ENCODE results near the gene ENPP6. TPM values are rescaled to one million over a fixed set of nuclear protein-coding genes. Genes with fewer than 3 reads are reported as not detected.
"Not testable (repeated sequence)": the region's sequence is repeated elsewhere in the genome, so short reads cannot be mapped to it uniquely, and the experiment has no call there.

ENPP6 gene
- total RNA-seq, 4 donors from 2014 or later, result not detected

- Histone ChIP-seq H3K9me3 (no peaks in the 10 kb centered on the region), H3K27ac (no peak overlapping the region), H3K4me1 (no peaks in the 10 kb centered on the region), H3K27me3 (peaks cover 5% of the 10 kb centered on the region), H3K4me3 (no peak overlapping the region), H3K36me3 (no peaks in the 10 kb centered on the region)
- no peak for DNase-seq (ENCODE audit: low spot score in 2 of 2)
- WGBS, result 87% methylated on average over 7 of the region's 7 CpGs
- TF ChIP-seq POLR2A (IDR thresholded peaks at IDR 0.05) (no peak), EP300 (IDR thresholded peaks at IDR 0.05) (no peak), CTCF (IDR thresholded peaks at IDR 0.05) (no peak), POLR2AphosphoS5 (IDR thresholded peaks at IDR 0.05) (no peak)
Observed at GRCh38 chr4:184228056-184228705, 10.5 kb upstream of the ENPP6 start.

- TF ChIP-seq CTCF (IDR thresholded peaks at IDR 0.05) (no peak), EP300 (IDR thresholded peaks at IDR 0.05) (no peak), POLR2AphosphoS5 (IDR thresholded peaks at IDR 0.05) (no peak), POLR2A (IDR thresholded peaks at IDR 0.05) (no peak)
- no peaks in the 10 kb centered on the region for H3K4me1 ChIP-seq
- no peaks in the 10 kb centered on the region for H3K9me3 ChIP-seq
- no peaks in the 10 kb centered on the region for H3K36me3 ChIP-seq
- no peak for DNase-seq (ENCODE audit: low spot score in 2 of 2)
- H3K27ac ChIP-seq, result no peak overlapping the region
- peaks cover 5% of the 10 kb centered on the region for H3K27me3 ChIP-seq
- WGBS, result 81% methylated on average over 8 of the region's 8 CpGs
- H3K4me3 ChIP-seq, result no peak overlapping the region
Observed at GRCh38 chr4:184216515-184216914, 1.2 kb downstream of the ENPP6 start.

GRCh38 chr4:184215709-184216328, 1.9 kb downstream of the ENPP6 start:
- peaks cover 5% of the 10 kb centered on the region for H3K27me3 ChIP-seq
- H3K4me1 ChIP-seq, result no peaks in the 10 kb centered on the region
- H3K4me3 ChIP-seq, result no peak overlapping the region
- no peak for TF ChIP-seq EP300 (IDR thresholded peaks at IDR 0.05)
- no peak for TF ChIP-seq POLR2A (IDR thresholded peaks at IDR 0.05)
- TF ChIP-seq CTCF (IDR thresholded peaks at IDR 0.05), result no peak
- TF ChIP-seq POLR2AphosphoS5 (IDR thresholded peaks at IDR 0.05), result no peak
- 60% methylated on average over 10 of the region's 10 CpGs for WGBS
- no peaks in the 10 kb centered on the region for H3K9me3 ChIP-seq
- DNase-seq (ENCODE audit: low spot score in 2 of 2), result no peak
- no peaks in the 10 kb centered on the region for H3K36me3 ChIP-seq
- H3K27ac ChIP-seq, result no peak overlapping the region

- H3K36me3 ChIP-seq, result no peaks in the 10 kb centered on the region
- no peaks in the 10 kb centered on the region for H3K4me1 ChIP-seq
- TF ChIP-seq EP300 (IDR thresholded peaks at IDR 0.05), result no peak
- no peak for TF ChIP-seq POLR2AphosphoS5 (IDR thresholded peaks at IDR 0.05)
- TF ChIP-seq CTCF (IDR thresholded peaks at IDR 0.05), result no peak
- no peak for TF ChIP-seq POLR2A (IDR thresholded peaks at IDR 0.05)
- H3K27ac ChIP-seq, result no peak overlapping the region
- H3K4me3 ChIP-seq, result no peak overlapping the region
- 88% methylated on average over 5 of the region's 5 CpGs for WGBS
- H3K27me3 ChIP-seq, result no peaks in the 10 kb centered on the region
- no peaks in the 10 kb centered on the region for H3K9me3 ChIP-seq
- no peak for DNase-seq (ENCODE audit: low spot score in 2 of 2)
Observed at GRCh38 chr4:184214931-184215330, 2.7 kb downstream of the ENPP6 start.

- not testable (repeated sequence) for H3K27me3 ChIP-seq; H3K4me3 ChIP-seq; H3K4me1 ChIP-seq; H3K9me3 ChIP-seq; H3K36me3 ChIP-seq; DNase-seq (ENCODE audit: low spot score in 2 of 2); H3K27ac ChIP-seq
- WGBS, result 91% methylated on average over 23 of the region's 33 CpGs
Observed at GRCh38 chr4:184207734-184208607, 9.7 kb downstream of the ENPP6 start.
